ENCODE measurements around the gene DUS3L.

The DUS3L gene

GRCh38 chr19:5820785-5821184, 29.8 kb upstream of the DUS3L start:
- H3K4me3 ChIP-seq (replicated peaks; ENCODE audit: low read depth, low read length): no peak overlapping the region
- DNase-seq (ENCODE audit: extremely low read depth, low read depth): no peak
- TF ChIP-seq CTCF (IDR thresholded peaks at IDR 0.05; ENCODE audit: low read depth, low read length, missing control alignments): no peak

DNA sequence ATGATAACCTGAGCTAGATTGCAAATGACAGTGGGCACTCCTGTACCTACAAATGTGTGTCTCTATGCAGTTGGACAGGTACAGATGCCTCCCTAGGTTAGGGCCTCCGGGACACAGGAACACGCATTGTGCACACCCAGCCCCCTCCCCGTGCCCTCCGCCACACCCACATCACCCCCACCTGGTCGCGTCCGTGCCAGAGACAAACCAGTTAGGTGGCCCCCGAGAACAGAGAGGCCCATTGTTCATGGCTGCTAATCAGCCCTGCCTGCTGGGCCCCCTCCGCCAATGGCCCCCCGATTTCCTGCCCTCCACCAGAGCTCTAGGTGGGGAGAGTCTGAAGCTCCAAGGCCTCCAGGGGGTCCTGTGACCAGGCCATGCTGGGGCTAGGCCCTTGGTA, 27.6 kb upstream of the DUS3L start:
- H3K4me3 ChIP-seq (replicated peaks; ENCODE audit: low read depth, low read length): no peak overlapping the region
- TF ChIP-seq CTCF (IDR thresholded peaks at IDR 0.05; ENCODE audit: low read depth, low read length, missing control alignments): no peak
- DNase-seq (ENCODE audit: extremely low read depth, low read depth): no peak

GRCh38 chr19:5817218-5817617, 26.3 kb upstream of the DUS3L start:
- H3K4me3 ChIP-seq (replicated peaks; ENCODE audit: low read depth, low read length): no peak overlapping the region
- TF ChIP-seq CTCF (IDR thresholded peaks at IDR 0.05; ENCODE audit: low read depth, low read length, missing control alignments): no peak
- no peak for DNase-seq (ENCODE audit: extremely low read depth, low read depth)

GRCh38 chr19:5814852-5815246, 23.9 kb upstream of the DUS3L start:
- no peak for DNase-seq (ENCODE audit: extremely low read depth, low read depth)
- no peak for TF ChIP-seq CTCF (IDR thresholded peaks at IDR 0.05; ENCODE audit: low read depth, low read length, missing control alignments)
- H3K4me3 ChIP-seq (replicated peaks; ENCODE audit: low read depth, low read length): no peak overlapping the region

DNA sequence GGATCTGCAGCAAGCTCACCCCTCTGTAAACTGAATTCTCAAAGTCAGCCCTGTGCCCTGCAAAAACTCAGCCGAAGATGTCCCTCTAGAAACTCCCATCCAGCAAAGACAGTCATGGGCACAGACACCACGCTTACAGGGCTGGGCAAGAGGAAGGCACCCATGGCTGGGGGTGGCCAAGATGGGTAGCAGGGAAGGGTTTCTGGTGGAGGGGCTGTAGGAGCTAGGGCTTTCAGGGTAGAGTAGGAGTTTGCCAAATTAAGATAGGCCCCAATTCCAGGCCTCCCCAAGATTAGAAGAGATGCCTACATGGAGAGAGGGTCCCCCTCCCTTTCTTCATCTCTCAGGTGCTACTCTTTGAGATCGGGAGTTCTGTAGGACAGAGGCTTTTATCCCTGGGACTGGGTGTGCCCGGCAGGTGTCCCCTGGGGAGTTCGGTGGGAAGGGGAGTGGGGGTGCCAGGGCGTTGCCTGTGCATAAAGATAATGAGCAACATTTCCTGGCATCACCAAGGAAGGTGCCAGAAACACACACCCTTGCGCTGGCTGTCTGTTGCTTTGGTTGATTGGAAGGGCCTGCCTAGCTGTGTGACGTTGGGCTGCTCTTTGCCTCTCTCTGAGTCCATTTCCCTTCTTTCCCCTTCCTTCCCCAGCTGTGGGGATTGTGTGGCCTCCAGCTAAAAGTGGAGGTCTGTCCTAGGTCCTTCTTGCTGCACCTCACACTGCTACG, 23.3 kb upstream of the DUS3L start:
- no peak for TF ChIP-seq CTCF (IDR thresholded peaks at IDR 0.05; ENCODE audit: low read depth, low read length, missing control alignments)
- DNase-seq (ENCODE audit: extremely low read depth, low read depth): no peak

GRCh38 chr19:5811117-5811516, 20.2 kb upstream of the DUS3L start:
- no peak for TF ChIP-seq CTCF (IDR thresholded peaks at IDR 0.05; ENCODE audit: low read depth, low read length, missing control alignments)
- no peak for DNase-seq (ENCODE audit: extremely low read depth, low read depth)
- H3K4me3 ChIP-seq (replicated peaks; ENCODE audit: low read depth, low read length): no peak overlapping the region

More for the DNA sequence above, 23.3 kb upstream of the DUS3L start:
- H3K4me3 ChIP-seq (replicated peaks; ENCODE audit: low read depth, low read length): no peak overlapping the region

- no peak for TF ChIP-seq CTCF (IDR thresholded peaks at IDR 0.05; ENCODE audit: low read depth, low read length, missing control alignments)
- no peak overlapping the region for H3K4me3 ChIP-seq (replicated peaks; ENCODE audit: low read depth, low read length)
- no peak for DNase-seq (ENCODE audit: extremely low read depth, low read depth)
Observed at GRCh38 chr19:5809469-5809868, 18.5 kb upstream of the DUS3L start.
